Glutamatergic neuron (in vitro differentiated cells): ENCODE measurements around the gene ZBTB21. TPM values are rescaled to one million over a fixed set of nuclear protein-coding genes. Genes with fewer than 3 reads are reported as not detected.

ENCODE experiments used
- DNase-seq: peaks from one replicate; pipeline ENCODE4 v3.0.0; 2022
- H3K27ac Mint-ChIP-seq: one replicate; pipeline ENCODE4 v1.8.0; 2020; ENCODE audit warnings: mild to moderate bottlenecking, mixed read lengths, inconsistent platforms; ENCODE audit not compliant: unreplicated experiment
- H3K27me3 Mint-ChIP-seq: one replicate; pipeline ENCODE4 v1.8.0; 2020; ENCODE audit warnings: mild to moderate bottlenecking, moderate library complexity, mixed read lengths, inconsistent platforms; ENCODE audit not compliant: unreplicated experiment
- H3K36me3 Mint-ChIP-seq: one replicate; pipeline ENCODE4 v1.8.0; 2020; ENCODE audit warnings: mild to moderate bottlenecking, mixed read lengths, inconsistent platforms; ENCODE audit not compliant: unreplicated experiment
- H3K4me1 Mint-ChIP-seq: one replicate; pipeline ENCODE4 v1.8.0; 2020; ENCODE audit warnings: mild to moderate bottlenecking, low read depth, mixed read lengths, inconsistent platforms; ENCODE audit not compliant: unreplicated experiment
- H3K4me3 Mint-ChIP-seq: one replicate; pipeline ENCODE4 v1.8.0; 2020; ENCODE audit warnings: mild to moderate bottlenecking, mixed read lengths, inconsistent platforms; ENCODE audit not compliant: unreplicated experiment
- H3K9me3 Mint-ChIP-seq: one replicate; pipeline ENCODE4 v1.8.0; 2020; ENCODE audit warnings: mild to moderate bottlenecking, moderate library complexity, mixed read lengths, inconsistent platforms; ENCODE audit not compliant: unreplicated experiment
- total RNA-seq: library from RNA; stranded (reverse); fragmentation: NEBNext Ultra II Directional; extraction: Animal tissue kit (Norgen Biotek cat#: 25700); gene quantifications from one replicate; pipeline ENCODE4 v1.2.1, GENCODE V29; 2021; ENCODE audit not compliant: unreplicated experiment
- TF ChIP-seq, protein P1 (sequence below): fragments of 200-600 bp; sonication (generic); IDR thresholded peaks from one replicate; pipeline ENCODE4 v1.5.0; 2021; ENCODE audit not compliant: partially characterized antibody, unreplicated experiment

The ZBTB21 gene
- total RNA-seq, 1 donor from 2014 or later, result 21.2 TPM

GRCh38 chr21:42056996-42057689, 47.0 kb upstream of the ZBTB21 start:
- peaks cover 7% of the 10 kb centered on the region for H3K27me3 Mint-ChIP-seq
- H3K9me3 Mint-ChIP-seq, result peaks cover 4% of the 10 kb centered on the region
- DNase-seq, result no peak
- no peak overlapping the region for H3K27ac Mint-ChIP-seq
- TF ChIP-seq, protein P1, sequence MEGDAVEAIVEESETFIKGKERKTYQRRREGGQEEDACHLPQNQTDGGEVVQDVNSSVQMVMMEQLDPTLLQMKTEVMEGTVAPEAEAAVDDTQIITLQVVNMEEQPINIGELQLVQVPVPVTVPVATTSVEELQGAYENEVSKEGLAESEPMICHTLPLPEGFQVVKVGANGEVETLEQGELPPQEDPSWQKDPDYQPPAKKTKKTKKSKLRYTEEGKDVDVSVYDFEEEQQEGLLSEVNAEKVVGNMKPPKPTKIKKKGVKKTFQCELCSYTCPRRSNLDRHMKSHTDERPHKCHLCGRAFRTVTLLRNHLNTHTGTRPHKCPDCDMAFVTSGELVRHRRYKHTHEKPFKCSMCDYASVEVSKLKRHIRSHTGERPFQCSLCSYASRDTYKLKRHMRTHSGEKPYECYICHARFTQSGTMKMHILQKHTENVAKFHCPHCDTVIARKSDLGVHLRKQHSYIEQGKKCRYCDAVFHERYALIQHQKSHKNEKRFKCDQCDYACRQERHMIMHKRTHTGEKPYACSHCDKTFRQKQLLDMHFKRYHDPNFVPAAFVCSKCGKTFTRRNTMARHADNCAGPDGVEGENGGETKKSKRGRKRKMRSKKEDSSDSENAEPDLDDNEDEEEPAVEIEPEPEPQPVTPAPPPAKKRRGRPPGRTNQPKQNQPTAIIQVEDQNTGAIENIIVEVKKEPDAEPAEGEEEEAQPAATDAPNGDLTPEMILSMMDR, result no peak
- H3K36me3 Mint-ChIP-seq, result peaks cover 22% of the 10 kb centered on the region
- H3K4me3 Mint-ChIP-seq, result no peak overlapping the region
- H3K4me1 Mint-ChIP-seq, result peaks cover 7% of the 10 kb centered on the region

DNA sequence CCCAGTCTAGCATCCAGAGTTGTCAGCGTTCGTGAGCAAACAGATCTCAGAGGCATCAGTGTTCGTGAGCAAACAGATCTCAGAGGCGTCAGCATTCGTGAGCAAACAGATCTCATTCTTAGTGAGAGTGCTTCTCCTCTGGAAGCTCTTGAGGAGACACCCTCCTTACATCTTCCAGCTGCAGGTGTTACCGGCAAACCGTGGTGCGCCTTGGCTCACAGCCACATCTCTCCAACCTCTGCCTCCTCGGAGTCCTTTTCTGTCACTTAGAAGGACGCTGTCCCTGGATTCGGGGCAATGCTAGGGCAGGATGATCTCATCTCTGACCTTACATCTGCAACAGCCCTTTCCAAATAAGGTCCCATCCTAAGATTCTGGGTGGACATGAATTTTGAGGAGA, 46.3 kb upstream of the ZBTB21 start:
- peaks cover 2% of the 10 kb centered on the region for H3K9me3 Mint-ChIP-seq
- H3K27ac Mint-ChIP-seq, result no peak overlapping the region
- no peak for DNase-seq

GRCh38 chr21:42055425-42055824, 45.3 kb upstream of the ZBTB21 start:
- Mint-ChIP-seq H3K36me3 (peaks cover 22% of the 10 kb centered on the region), H3K4me3 (no peak overlapping the region), H3K27me3 (peaks cover 7% of the 10 kb centered on the region), H3K9me3 (peaks cover 2% of the 10 kb centered on the region), H3K4me1 (peaks cover 7% of the 10 kb centered on the region), H3K27ac (no peak overlapping the region)
- TF ChIP-seq, protein P1, result no peak
- no peak for DNase-seq

More for the DNA sequence above, 46.3 kb upstream of the ZBTB21 start:
- Mint-ChIP-seq H3K27me3 (peaks cover 7% of the 10 kb centered on the region), H3K4me3 (no peak overlapping the region), H3K36me3 (peaks cover 22% of the 10 kb centered on the region), H3K4me1 (peaks cover 7% of the 10 kb centered on the region)
- TF ChIP-seq, protein P1, result no peak

DNA sequence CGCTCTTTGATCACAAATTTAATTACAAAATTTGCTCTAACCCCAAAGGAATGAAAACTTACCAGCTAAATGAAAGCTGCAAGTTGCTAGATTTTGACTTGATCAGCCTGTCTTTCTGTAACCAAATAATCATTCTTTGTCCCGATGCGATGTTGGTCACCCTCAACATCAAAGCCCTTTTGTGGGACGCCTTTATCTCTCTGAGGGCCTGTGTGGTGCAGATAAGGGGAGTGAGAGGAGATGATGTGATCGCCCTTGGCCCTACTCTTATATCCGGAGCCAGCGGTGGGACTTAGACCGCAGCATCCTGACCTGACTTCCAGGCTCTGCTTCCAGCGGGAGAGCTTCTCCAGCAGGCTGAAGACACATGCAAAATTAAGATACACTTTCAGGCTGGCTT, 41.6 kb upstream of the ZBTB21 start:
- no peaks in the 10 kb centered on the region for H3K4me1 Mint-ChIP-seq
- no peak for DNase-seq
- no peak overlapping the region for H3K27ac Mint-ChIP-seq
- H3K27me3 Mint-ChIP-seq, result peaks cover 2% of the 10 kb centered on the region
- H3K9me3 Mint-ChIP-seq, result peaks cover 4% of the 10 kb centered on the region
- no peak overlapping the region for H3K4me3 Mint-ChIP-seq
- H3K36me3 Mint-ChIP-seq, result peaks cover 18% of the 10 kb centered on the region
- TF ChIP-seq, protein P1, result no peak

- H3K9me3 Mint-ChIP-seq, result peaks cover 3% of the 10 kb centered on the region
- TF ChIP-seq, protein P1, result no peak
- no peak for DNase-seq
- H3K36me3 Mint-ChIP-seq, result peaks cover 9% of the 10 kb centered on the region
- H3K4me3 Mint-ChIP-seq, result no peak overlapping the region
- no peaks in the 10 kb centered on the region for H3K4me1 Mint-ChIP-seq
- no peak overlapping the region for H3K27ac Mint-ChIP-seq
- peaks cover 2% of the 10 kb centered on the region for H3K27me3 Mint-ChIP-seq
Measured at GRCh38 chr21:42049578-42050430, 39.6 kb upstream of the ZBTB21 start.
